Middle frontal gyrus (tissue), 1 donor: ENCODE measurements around the gene CDC6.

ENCODE experiments used
- DNase-seq: peaks from one replicate; pipeline ENCODE4 v3.0.0-alpha.2; 2015; ENCODE audit warnings: low spot score; ENCODE audit errors: extremely low spot score

CDC6 gene

GRCh38 chr17:40287494-40288369, at the start of gene CDC6:
TSS of gene CDC6 (plus strand) at chr17:40287879. CDS start at chr17:40289421, 1,542 bp downstream.
- DNase-seq = peak; percentile 98

- DNase-seq = no peak
These were observed 46.3 kb upstream of the CDC6 start for GRCh38 chr17:40241252-40241834.

- no peak for DNase-seq
These were observed 44.9 kb upstream of the CDC6 start for GRCh38 chr17:40242774-40243173.

- no peak for DNase-seq
These were observed 43.9 kb upstream of the CDC6 start for GRCh38 chr17:40243761-40244160.

- DNase-seq = no peak
These were observed 43.4 kb upstream of the CDC6 start for GRCh38 chr17:40244255-40244654.

- DNase-seq = no peak
These were observed 39.7 kb upstream of the CDC6 start for GRCh38 chr17:40247926-40248495.

- DNase-seq = no peak
These were observed 39.2 kb upstream of the CDC6 start for GRCh38 chr17:40248507-40248906.

- no peak for DNase-seq
These were observed 36.1 kb upstream of the CDC6 start for GRCh38 chr17:40251576-40251975.

- DNase-seq = no peak
These were observed 34.1 kb upstream of the CDC6 start for GRCh38 chr17:40253565-40253964.

- DNase-seq = no peak
These were observed 28.2 kb upstream of the CDC6 start for GRCh38 chr17:40259505-40259904.

GRCh38 chr17:40260528-40260927, 27.2 kb upstream of the CDC6 start:
- no peak for DNase-seq

- DNase-seq = no peak
These were observed 23.1 kb upstream of the CDC6 start for GRCh38 chr17:40264458-40265185.

- no peak for DNase-seq
These were observed 22.3 kb upstream of the CDC6 start for GRCh38 chr17:40265337-40265736.

- no peak for DNase-seq
These were observed 20.8 kb upstream of the CDC6 start for GRCh38 chr17:40266882-40267281.

- DNase-seq = no peak
These were observed 19.5 kb upstream of the CDC6 start for GRCh38 chr17:40268141-40268712.

GRCh38 chr17:40278414-40278813, 9.3 kb upstream of the CDC6 start:
- DNase-seq = no peak

GRCh38 chr17:40279402-40279801, 8.3 kb upstream of the CDC6 start:
- no peak for DNase-seq

- no peak for DNase-seq
These were observed 6.0 kb upstream of the CDC6 start for GRCh38 chr17:40281663-40282062.

GRCh38 chr17:40283662-40284061, 4.0 kb upstream of the CDC6 start:
- DNase-seq = no peak

- DNase-seq = no peak
These were observed 3.5 kb upstream of the CDC6 start for GRCh38 chr17:40284085-40284713.

GRCh38 chr17:40286473-40286872, 1.2 kb upstream of the CDC6 start:
- no peak for DNase-seq
